Kidney epithelial cell (primary cell): ENCODE measurements around the gene MAP7. TPM values are rescaled to one million over a fixed set of nuclear protein-coding genes. Genes with fewer than 3 reads are reported as not detected.

Experiments used
- DNase-seq: peaks from one replicate; pipeline ENCODE4 v3.0.0-alpha.2; 2010; ENCODE audit warnings: low read depth
- H3K27me3 ChIP-seq: 2 replicates; pipeline ENCODE4 v1.6.0; 2011; ENCODE audit warnings: low read length; ENCODE audit not compliant: control insufficient read depth, insufficient read depth
- H3K36me3 ChIP-seq: 2 replicates; pipeline ENCODE4 v1.5.1; 2011; ENCODE audit warnings: low read length; ENCODE audit not compliant: control insufficient read depth, insufficient read depth
- H3K4me3 ChIP-seq: 2 replicates; pipeline ENCODE4 v1.5.1; 2011; ENCODE audit warnings: low read depth, mild to moderate bottlenecking, control low read depth, low read length
- total RNA-seq: library from RNA; depleted of rRNA; stranded (reverse); fragments of >200 nt; gene quantifications from 2 replicates; pipeline ENCODE4 v1.2.3, GENCODE V29; 2015
- TF ChIP-seq, protein P1 (sequence below): IDR thresholded peaks from 2 replicates; pipeline ENCODE4 v1.5.1; 2011; ENCODE audit warnings: mild to moderate bottlenecking, moderate library complexity, low read length, control low read depth, inconsistent platforms; ENCODE audit not compliant: insufficient read depth, poor library complexity, severe bottlenecking

The MAP7 gene
- total RNA-seq, 1 donor from 2014 or later: 17.6 TPM

DNA sequence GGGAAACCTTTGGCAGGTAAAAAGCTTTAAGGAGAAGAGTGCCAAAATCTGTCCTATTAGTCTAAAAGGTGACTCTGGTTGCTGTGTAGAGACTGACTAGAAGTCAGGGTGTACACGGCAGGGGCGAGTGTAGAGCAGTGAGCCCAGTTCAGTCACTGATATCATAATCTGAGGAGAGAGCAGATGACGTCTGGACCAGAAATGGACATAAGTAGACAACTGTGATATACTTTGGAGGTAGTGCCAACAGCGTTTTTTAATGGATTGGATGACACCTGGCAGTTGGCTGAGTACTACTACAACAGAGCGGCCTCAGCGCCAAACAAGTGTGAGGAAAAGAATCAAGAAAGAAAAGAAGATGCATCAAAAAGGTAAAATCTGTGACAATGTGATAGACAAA, 76.0 kb downstream of the MAP7 start:
- TF ChIP-seq, protein P1, sequence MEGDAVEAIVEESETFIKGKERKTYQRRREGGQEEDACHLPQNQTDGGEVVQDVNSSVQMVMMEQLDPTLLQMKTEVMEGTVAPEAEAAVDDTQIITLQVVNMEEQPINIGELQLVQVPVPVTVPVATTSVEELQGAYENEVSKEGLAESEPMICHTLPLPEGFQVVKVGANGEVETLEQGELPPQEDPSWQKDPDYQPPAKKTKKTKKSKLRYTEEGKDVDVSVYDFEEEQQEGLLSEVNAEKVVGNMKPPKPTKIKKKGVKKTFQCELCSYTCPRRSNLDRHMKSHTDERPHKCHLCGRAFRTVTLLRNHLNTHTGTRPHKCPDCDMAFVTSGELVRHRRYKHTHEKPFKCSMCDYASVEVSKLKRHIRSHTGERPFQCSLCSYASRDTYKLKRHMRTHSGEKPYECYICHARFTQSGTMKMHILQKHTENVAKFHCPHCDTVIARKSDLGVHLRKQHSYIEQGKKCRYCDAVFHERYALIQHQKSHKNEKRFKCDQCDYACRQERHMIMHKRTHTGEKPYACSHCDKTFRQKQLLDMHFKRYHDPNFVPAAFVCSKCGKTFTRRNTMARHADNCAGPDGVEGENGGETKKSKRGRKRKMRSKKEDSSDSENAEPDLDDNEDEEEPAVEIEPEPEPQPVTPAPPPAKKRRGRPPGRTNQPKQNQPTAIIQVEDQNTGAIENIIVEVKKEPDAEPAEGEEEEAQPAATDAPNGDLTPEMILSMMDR: no peak
- Histone ChIP-seq H3K4me3 (no peak overlapping the region), H3K36me3 (no peaks in the 10 kb centered on the region), H3K27me3 (no peaks in the 10 kb centered on the region)
- no peak for DNase-seq

DNA sequence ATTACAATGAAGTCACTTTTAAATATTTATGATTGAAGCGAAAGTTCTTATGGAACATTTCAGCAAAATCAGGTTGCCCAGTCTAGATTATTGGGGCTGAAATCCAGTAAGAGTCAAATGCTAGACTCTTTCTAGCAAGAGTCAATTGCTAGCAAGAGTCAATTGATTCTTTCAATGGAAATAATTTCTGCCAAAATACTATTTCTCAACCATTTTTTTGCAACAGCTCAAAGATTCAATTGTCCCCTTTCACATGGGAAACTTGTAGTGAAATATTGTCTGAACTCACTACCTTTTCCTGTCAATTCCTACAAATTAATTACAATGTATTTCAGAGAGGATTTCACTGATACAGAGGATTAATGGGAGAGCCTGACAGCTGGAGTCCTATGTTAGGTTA, 78.3 kb downstream of the MAP7 start:
- TF ChIP-seq, protein P1: no peak
- Histone ChIP-seq H3K4me3 (no peak overlapping the region), H3K36me3 (no peaks in the 10 kb centered on the region), H3K27me3 (no peaks in the 10 kb centered on the region)
- no peak for DNase-seq

DNA sequence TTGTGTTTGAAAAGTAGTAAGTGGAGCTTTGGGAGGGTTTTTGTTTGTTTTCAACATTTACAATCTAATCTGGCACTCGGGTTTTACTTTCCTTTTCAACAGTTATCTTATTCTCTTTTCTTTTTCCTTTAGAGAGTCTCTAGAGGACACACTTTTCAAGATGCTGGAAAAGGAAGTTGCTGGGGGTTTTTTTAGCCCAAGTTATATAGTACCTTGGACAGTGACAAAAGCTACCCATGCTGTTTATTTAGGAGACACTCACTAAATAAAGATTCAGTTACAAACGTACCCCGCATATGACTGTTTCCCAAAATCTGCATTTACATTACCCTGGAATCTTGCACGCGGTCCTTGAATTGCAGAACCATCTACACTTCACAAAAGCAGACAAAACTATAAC, 78.8 kb downstream of the MAP7 start:
- no peak for DNase-seq
- H3K27me3 ChIP-seq: no peaks in the 10 kb centered on the region
- H3K36me3 ChIP-seq: no peaks in the 10 kb centered on the region
- TF ChIP-seq, protein P1: no peak
- no peak overlapping the region for H3K4me3 ChIP-seq

DNA sequence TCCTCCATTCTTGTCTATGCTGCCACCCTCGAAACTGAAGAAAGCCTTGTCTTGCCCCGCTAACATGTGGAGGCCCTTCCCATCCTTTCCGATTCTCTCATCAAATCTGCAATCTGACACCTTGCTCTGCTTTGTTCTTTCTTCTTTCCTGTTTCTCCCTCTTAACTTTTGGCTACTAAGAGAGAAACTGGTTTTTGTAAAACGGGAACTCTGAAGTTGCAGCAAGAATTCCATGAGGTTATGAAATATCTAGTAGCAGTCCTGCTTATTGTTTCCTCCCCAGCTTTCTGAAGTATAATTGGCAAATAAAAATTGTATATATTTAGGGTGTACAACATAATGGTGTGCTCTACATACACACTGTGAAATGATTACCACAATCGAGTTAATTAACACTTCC, 80.2 kb downstream of the MAP7 start:
- Histone ChIP-seq H3K27me3 (no peaks in the 10 kb centered on the region), H3K36me3 (no peaks in the 10 kb centered on the region), H3K4me3 (no peak overlapping the region)
- TF ChIP-seq, protein P1: no peak
- DNase-seq: no peak

DNA sequence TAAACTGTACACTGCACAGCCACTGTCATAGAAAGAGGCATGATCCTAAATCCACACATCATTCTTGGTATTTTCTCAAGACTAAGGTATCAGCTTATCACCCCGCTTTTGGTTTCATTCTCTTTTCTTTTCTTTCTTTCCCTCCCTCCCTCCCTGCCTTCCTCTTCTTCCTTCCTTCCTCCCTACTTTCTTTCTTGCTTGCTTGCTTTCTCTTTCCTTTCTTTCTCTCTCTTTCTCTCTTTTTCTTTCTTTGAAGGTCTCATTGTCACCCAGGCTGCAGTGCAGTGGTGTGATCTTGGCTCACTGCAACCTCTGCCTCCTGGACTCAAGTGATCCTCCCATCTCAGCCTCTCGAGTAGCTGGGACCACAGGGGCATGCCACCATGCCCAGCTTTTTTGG, 81.1 kb downstream of the MAP7 start:
- Histone ChIP-seq H3K27me3 (no peaks in the 10 kb centered on the region), H3K36me3 (no peaks in the 10 kb centered on the region), H3K4me3 (no peak overlapping the region)
- TF ChIP-seq, protein P1: no peak
- DNase-seq: no peak

DNA sequence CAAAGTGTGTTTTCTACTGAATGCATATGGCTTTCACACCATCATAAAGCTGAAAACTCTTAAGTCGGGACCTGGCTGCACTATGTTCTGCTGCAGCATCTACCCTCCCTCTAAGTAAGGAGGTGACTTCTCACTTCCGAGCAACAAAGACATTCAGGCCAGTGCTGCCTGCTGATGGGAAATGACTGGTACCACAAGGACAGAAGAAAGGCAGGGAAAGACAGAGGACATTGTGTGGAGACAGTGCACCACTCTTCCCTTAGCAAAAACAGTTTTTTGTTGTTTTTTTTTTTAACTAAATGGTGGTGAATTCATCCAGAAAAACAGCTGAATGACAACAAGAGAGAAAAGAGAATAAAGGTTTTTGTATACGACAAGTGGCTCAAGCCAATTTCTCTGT, 81.5 kb downstream of the MAP7 start:
- DNase-seq: no peak
- TF ChIP-seq, protein P1: no peak

More for the DNA sequence above, 81.5 kb downstream of the MAP7 start:
- H3K4me3 ChIP-seq: no peak overlapping the region
- no peaks in the 10 kb centered on the region for H3K36me3 ChIP-seq
- H3K27me3 ChIP-seq: no peaks in the 10 kb centered on the region
